Lung (tissue), 13 donors: Measurements from ENCODE around the gene UBL7. TPM values are rescaled to one million over a fixed set of nuclear protein-coding genes. Genes with fewer than 3 reads are reported as not detected.

Experiments
- ATAC-seq: fragments of 200-7000 bp; cut with Tn5 transposase; one replicate; pipeline ENCODE4 v1.9.1; 2020; ENCODE audit warnings: moderate number of reproducible peaks; ENCODE audit not compliant: insufficient read depth, low FRiP score
- DNase-seq, 3 donors: peaks; one replicate each; pipeline ENCODE4 v3.0.0-alpha.2; 2013 to 2017
- H3K27ac ChIP-seq, 2 donors: one replicate each; pipeline ENCODE4 v1.5.1; 2013; ENCODE audit warnings: mild to moderate bottlenecking in 2 of 2, moderate library complexity in 2 of 2, control low read depth in 1 of 2, inconsistent platforms in 1 of 2, low read depth in 1 of 2, low read length in 1 of 2
- H3K27me3 ChIP-seq, 3 donors: one replicate each; pipeline ENCODE4 v1.5.1; 2013; ENCODE audit warnings: low read length in 2 of 3; ENCODE audit not compliant: control insufficient read depth in 3 of 3, insufficient read depth in 3 of 3
- H3K36me3 ChIP-seq, 4 donors: one replicate each; pipeline ENCODE4 v1.5.1; 2013; ENCODE audit warnings: low read length in 4 of 4, mild to moderate bottlenecking in 1 of 4, moderate library complexity in 1 of 4; ENCODE audit not compliant: control insufficient read depth in 4 of 4, insufficient read depth in 4 of 4
- H3K4me1 ChIP-seq, 5 donors: one replicate each; pipeline ENCODE4 v1.5.1; 2013; ENCODE audit warnings: low read length in 5 of 5, mild to moderate bottlenecking in 2 of 5, moderate library complexity in 1 of 5; ENCODE audit not compliant: control insufficient read depth in 5 of 5, insufficient read depth in 5 of 5
- H3K4me3 ChIP-seq: one replicate; pipeline ENCODE4 v1.5.1; 2013; ENCODE audit warnings: mild to moderate bottlenecking, control low read depth, moderate library complexity
- H3K9ac ChIP-seq, 2 donors: one replicate each; pipeline ENCODE4 v1.5.1; 2013; ENCODE audit warnings: low read length in 2 of 2, control low read depth in 1 of 2; ENCODE audit not compliant: insufficient read depth in 1 of 2
- H3K9me3 ChIP-seq, 4 donors: one replicate each; pipeline ENCODE4 v1.5.1; 2013; ENCODE audit warnings: low read length in 3 of 4, mild to moderate bottlenecking in 1 of 4, moderate library complexity in 1 of 4; ENCODE audit not compliant: control insufficient read depth in 4 of 4, insufficient read depth in 3 of 4
- WGBS, 2 donors: extraction: QIAGEN DNeasy Blood & Tissue Kit; methylation state at CpG; one replicate each; pipeline ENCODE4 v1.1.7; 2013; 5-methylcytosine and 5-hydroxymethylcytosine counted together
- polyA plus RNA-seq, 2 donors: library from polyadenylated mRNA; stranded (reverse); fragments of 200-250 nt; gene quantifications; one replicate each; pipeline ENCODE4 v1.2.1, GENCODE V29; 2013
- small RNA-seq: library from RNA; depleted of rRNA; stranded (forward); fragments of <200 nt; gene quantifications from one replicate; pipeline ENCODE3, GENCODE V24; 2014; ENCODE audit warnings: low replicate concordance
- total RNA-seq, 2 donors: library from RNA; depleted of rRNA in 1 of 2; stranded (reverse); fragments of >200 nt in 1 of 2; gene quantifications; one replicate each; pipeline ENCODE4 v1.2.1, GENCODE V29; 2014 to 2021
- TF ChIP-seq, protein P1 (sequence below): IDR thresholded peaks from 2 replicates; pipeline ENCODE4 v1.5.1; 2012; ENCODE audit warnings: mild to moderate bottlenecking; ENCODE audit errors: control extremely low read depth, extremely low read depth
- donor health status: control.
- donor health status: control.
- donor health status: Bipolar disorder and iron deficiency.
- donor health status: healthy.
- donor health status: DM: yes; HTN: yes; CAD: no.

UBL7 gene
- total and polyA plus RNA-seq, 4 donors: 31.8 to 48.0 (median 40.4) TPM

DNA sequence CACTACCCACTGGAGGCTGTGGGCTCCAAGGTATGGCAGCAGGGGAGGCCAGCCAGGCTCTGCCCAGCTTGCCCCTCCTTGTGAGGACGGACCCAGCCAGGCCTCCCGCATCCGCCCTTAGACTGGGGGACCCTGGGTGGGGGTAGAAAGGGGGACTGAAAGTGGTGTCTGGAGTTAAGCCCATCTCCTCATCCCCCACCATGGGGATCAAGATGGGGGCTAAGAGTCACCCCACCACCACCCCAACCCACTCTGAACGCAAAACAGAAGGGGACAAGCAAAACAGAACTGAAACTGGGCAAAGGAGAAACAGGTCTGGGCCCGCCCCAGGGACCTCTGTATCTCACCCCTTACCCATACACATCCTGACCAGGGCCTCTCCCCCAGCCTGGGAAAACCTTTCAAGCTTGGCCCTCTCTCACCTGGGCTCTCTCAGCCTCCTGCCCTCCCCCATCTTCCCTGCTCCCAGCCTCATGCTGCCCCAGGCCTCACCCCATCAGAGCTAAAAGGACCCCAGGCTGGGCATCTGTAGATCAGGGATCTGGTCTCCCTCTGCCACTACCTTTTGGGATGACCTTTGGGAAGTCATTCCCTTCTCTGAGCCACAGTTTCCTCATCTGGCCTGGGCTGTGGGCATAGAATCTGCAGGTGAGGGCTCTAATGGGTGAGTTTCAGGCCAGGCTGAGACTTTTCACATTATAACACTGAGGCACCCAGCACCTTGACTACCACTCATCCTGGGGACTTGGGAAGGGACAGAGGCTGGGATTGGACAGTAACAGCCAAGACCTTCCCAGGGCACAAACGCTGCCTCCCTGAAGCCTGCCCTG, 63.5 kb downstream of the UBL7 start:
- TF ChIP-seq, protein P1, sequence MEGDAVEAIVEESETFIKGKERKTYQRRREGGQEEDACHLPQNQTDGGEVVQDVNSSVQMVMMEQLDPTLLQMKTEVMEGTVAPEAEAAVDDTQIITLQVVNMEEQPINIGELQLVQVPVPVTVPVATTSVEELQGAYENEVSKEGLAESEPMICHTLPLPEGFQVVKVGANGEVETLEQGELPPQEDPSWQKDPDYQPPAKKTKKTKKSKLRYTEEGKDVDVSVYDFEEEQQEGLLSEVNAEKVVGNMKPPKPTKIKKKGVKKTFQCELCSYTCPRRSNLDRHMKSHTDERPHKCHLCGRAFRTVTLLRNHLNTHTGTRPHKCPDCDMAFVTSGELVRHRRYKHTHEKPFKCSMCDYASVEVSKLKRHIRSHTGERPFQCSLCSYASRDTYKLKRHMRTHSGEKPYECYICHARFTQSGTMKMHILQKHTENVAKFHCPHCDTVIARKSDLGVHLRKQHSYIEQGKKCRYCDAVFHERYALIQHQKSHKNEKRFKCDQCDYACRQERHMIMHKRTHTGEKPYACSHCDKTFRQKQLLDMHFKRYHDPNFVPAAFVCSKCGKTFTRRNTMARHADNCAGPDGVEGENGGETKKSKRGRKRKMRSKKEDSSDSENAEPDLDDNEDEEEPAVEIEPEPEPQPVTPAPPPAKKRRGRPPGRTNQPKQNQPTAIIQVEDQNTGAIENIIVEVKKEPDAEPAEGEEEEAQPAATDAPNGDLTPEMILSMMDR: no peak
- H3K9ac ChIP-seq: no peak overlapping the region
- WGBS, 2 donors: 91 to 94% methylated on average over 5 to 6 of the region's 6 CpGs
- no peaks in the 10 kb centered on the region for H3K36me3 ChIP-seq
- no peak overlapping the region for H3K27ac ChIP-seq
- peaks cover 0 to 12% (median 0%) of the 10 kb centered on the region in 5 donors for H3K4me1 ChIP-seq
- no peaks in the 10 kb centered on the region for H3K27me3 ChIP-seq
- no peak for DNase-seq
- no peak overlapping the region for H3K4me3 ChIP-seq
- H3K9me3 ChIP-seq: no peaks in the 10 kb centered on the region
- no peak for ATAC-seq

DNA sequence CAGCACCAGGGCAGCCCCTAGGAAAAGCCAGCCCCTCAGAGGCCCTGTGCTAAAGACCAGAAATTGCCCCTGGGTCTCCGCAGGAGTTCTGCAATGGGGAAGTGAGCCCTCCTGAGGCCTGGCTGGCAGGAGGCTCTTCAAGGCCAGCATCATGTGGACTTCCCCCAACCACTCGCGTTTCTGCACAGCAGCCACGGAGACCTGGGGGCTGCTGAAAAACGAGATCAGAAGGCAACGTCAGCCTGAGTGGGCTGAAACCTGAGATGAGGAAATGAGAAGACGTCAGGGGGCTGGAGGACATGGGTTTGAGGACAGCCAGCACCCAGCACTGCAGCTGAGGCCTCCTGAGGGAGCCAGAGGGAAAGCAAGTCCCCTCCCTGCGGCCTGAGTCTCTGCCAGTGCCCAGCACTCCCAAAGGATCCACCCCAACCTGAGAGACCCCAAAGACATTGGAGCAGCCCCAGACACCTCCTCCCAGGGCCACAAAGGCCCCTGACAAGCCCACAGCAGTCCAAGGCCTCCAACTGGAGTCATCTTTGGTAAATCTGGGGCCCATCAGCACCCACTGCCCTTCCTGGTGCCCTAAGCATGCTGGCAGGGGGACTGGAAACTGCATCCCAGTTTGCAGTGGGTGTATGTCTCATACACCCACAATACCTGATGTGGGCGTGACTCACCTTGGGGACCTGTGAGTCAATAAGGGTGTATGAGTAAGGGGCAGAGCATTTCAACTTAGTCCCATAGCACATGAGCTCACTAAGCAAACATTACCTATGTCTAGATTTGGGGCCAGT, 64.3 kb downstream of the UBL7 start:
- H3K9ac ChIP-seq: no peak overlapping the region
- WGBS, 2 donors: 43 to 67% methylated on average over 9 of the region's 9 CpGs
- no peak for ATAC-seq

DNA sequence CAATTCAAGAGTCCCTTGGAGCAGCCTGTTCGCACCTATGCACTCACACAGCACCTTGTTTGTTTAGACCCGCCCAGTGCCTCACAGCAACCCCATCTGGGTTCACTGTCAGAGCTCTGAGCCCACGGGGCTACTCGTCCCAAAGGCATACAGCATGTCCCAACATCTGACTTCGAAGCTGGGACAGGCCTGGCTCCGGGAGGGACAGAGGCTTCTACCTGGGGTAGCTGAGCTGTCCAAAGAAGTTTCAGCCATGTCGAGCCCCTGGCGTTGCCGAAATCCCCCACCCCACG, 64.9 kb downstream of the UBL7 start:
- no peak for ATAC-seq
- peaks cover 0 to 6% (median 4%) of the 10 kb centered on the region in 5 donors for H3K4me1 ChIP-seq
- H3K4me3 ChIP-seq: no peak overlapping the region
- H3K27ac ChIP-seq: no peak overlapping the region
- H3K9me3 ChIP-seq: no peaks in the 10 kb centered on the region
- no peaks in the 10 kb centered on the region for H3K36me3 ChIP-seq
- 82 to 87% methylated on average over 10 of the region's 10 CpGs for WGBS, 2 donors
- DNase-seq: no peak
- H3K9ac ChIP-seq: no peak overlapping the region
- TF ChIP-seq, protein P1: no peak
- no peaks in the 10 kb centered on the region for H3K27me3 ChIP-seq

More for the DNA sequence above, 64.3 kb downstream of the UBL7 start:
- TF ChIP-seq, protein P1: no peak
- H3K4me1 ChIP-seq: peaks cover 0 to 9% (median 4%) of the 10 kb centered on the region in 5 donors
- H3K9me3 ChIP-seq: no peaks in the 10 kb centered on the region
- DNase-seq: peak in 1 of 3 donors; percentile 32
- no peaks in the 10 kb centered on the region for H3K27me3 ChIP-seq
- H3K27ac ChIP-seq: no peak overlapping the region
- H3K4me3 ChIP-seq: no peak overlapping the region
- no peaks in the 10 kb centered on the region for H3K36me3 ChIP-seq

Small RNAs within 50 kb of the gene (small RNA-seq; reads per million reads assigned to genes)
- not detected for gene MIR6881
- gene RF00591: not detected

Other genes starting within 250 kb of the UBL7 start
- gene CCDC33, start 224.8 kb downstream of the UBL7 start, total RNA-seq: 10 to 100 TPM in 1 of 2 donors, 1 to 10 TPM in 1; 6.2 to 12.1 TPM
- gene CCDC33, start 224.8 kb downstream of the UBL7 start, polyA plus RNA-seq: 10 to 100 TPM in 1 of 2 donors, 1 to 10 TPM in 1; 4.3 to 14.1 TPM
- gene CYP11A1, start 93.5 kb downstream of the UBL7 start, total RNA-seq: under 1 TPM; 0.74 to 0.97 TPM
- gene CYP11A1, start 93.5 kb downstream of the UBL7 start, polyA plus RNA-seq: under 1 TPM; 0.15 to 0.65 TPM
- gene SEMA7A, start 27.2 kb downstream of the UBL7 start, total RNA-seq: 10 to 100 TPM in 1 of 2 donors, 1 to 10 TPM in 1; 7.1 to 15.0 TPM
- gene SEMA7A, start 27.2 kb downstream of the UBL7 start, polyA plus RNA-seq: 1 to 10 TPM; 4.2 to 6.6 TPM
- gene ARID3B, start 80.1 kb upstream of the UBL7 start, total RNA-seq: 10 to 100 TPM; 10.3 to 10.5 TPM
- 10 to 100 TPM in 1 of 2 donors, 1 to 10 TPM in 1; 6.6 to 10.1 TPM for gene ARID3B, start 80.1 kb upstream of the UBL7 start, polyA plus RNA-seq
- gene CLK3, start 154.7 kb upstream of the UBL7 start, total RNA-seq: 10 to 100 TPM; 65.9 to 70.4 TPM
- gene CLK3, start 154.7 kb upstream of the UBL7 start, polyA plus RNA-seq: 10 to 100 TPM; 56.1 to 63.3 TPM
- 10 to 100 TPM; 27.1 to 31.9 TPM for gene EDC3, start 234.9 kb upstream of the UBL7 start, total RNA-seq
- gene EDC3, start 234.9 kb upstream of the UBL7 start, polyA plus RNA-seq: 10 to 100 TPM; 15.3 to 17.0 TPM